SK-N-SH treated with all-trans-retinoic acid at 6 μM for 48 hours (cell line): ENCODE measurements around the gene SHISAL2B.

Source experiments
- ATAC-seq: fragments of 200-7000 bp; cut with Tn5 transposase; 3 replicates; pipeline ENCODE4 v1.9.1; 2020; ENCODE audit warnings: mild to moderate bottlenecking, moderate library complexity
- ARNTL ChIP-seq: fragments of 450-650 bp; formaldehyde crosslinking; IDR thresholded peaks from 2 replicates; pipeline ENCODE4 v1.5.0; 2020; ENCODE audit warnings: low read depth, mild to moderate bottlenecking, moderate library complexity, borderline replicate concordance
- CREB5 ChIP-seq: fragments of 250-450 bp; sonication (Bioruptor Pico); IDR thresholded peaks from 2 replicates; pipeline ENCODE4 v1.5.1; 2020; ENCODE audit warnings: low read depth, mild to moderate bottlenecking, moderate library complexity
- CSDC2 ChIP-seq: fragments of 250-450 bp; sonication (Bioruptor Pico); IDR thresholded peaks from 2 replicates; pipeline ENCODE4 v1.5.0; 2020; ENCODE audit warnings: mild to moderate bottlenecking, moderate library complexity
- ESRRG ChIP-seq: fragments of 250-450 bp; sonication (Bioruptor Pico); IDR thresholded peaks from 2 replicates; pipeline ENCODE4 v1.6.1; 2021; ENCODE audit warnings: mild to moderate bottlenecking
- GLIS3 ChIP-seq: fragments of 250-450 bp; sonication (Bioruptor Pico); IDR thresholded peaks from 2 replicates; pipeline ENCODE4 v1.5.0; 2020; ENCODE audit warnings: mild to moderate bottlenecking, moderate library complexity
- PATZ1 ChIP-seq: fragments of 250-450 bp; sonication (Bioruptor Pico); IDR thresholded peaks from 2 replicates; pipeline ENCODE4 v1.8.0; 2020; ENCODE audit warnings: mild to moderate bottlenecking, moderate library complexity, borderline replicate concordance
- PPARA ChIP-seq: fragments of 250-450 bp; sonication (Bioruptor Pico); IDR thresholded peaks from 2 replicates; pipeline ENCODE4 v1.5.0; 2020; ENCODE audit warnings: mild to moderate bottlenecking, borderline replicate concordance
- RARB ChIP-seq: fragments of 250-450 bp; sonication (Bioruptor Pico); IDR thresholded peaks from 2 replicates; pipeline ENCODE4 v1.8.0; 2021; ENCODE audit warnings: mild to moderate bottlenecking, moderate library complexity
- SNAI2 ChIP-seq: fragments of 250-450 bp; sonication (Bioruptor Pico); IDR thresholded peaks from 2 replicates; pipeline ENCODE4 v1.5.0; 2020; ENCODE audit warnings: mild to moderate bottlenecking, moderate library complexity
- TOX ChIP-seq: fragments of 250-450 bp; sonication (Bioruptor Pico); IDR thresholded peaks from 2 replicates; pipeline ENCODE4 v1.8.0; 2021; ENCODE audit warnings: mild to moderate bottlenecking, moderate library complexity, borderline replicate concordance
- TSHZ2 ChIP-seq: fragments of 250-450 bp; sonication (Bioruptor Pico); IDR thresholded peaks from 2 replicates; pipeline ENCODE4 v1.5.0; 2020; ENCODE audit warnings: mild to moderate bottlenecking, moderate library complexity
- ZC3H10 ChIP-seq: fragments of 250-450 bp; sonication (Bioruptor Pico); IDR thresholded peaks from 2 replicates; pipeline ENCODE4 v1.5.1; 2021; ENCODE audit warnings: mild to moderate bottlenecking, moderate library complexity
- ZFP3 ChIP-seq: fragments of 250-450 bp; sonication (Bioruptor Pico); IDR thresholded peaks from 2 replicates; pipeline ENCODE4 v1.5.0; 2020; ENCODE audit warnings: mild to moderate bottlenecking, moderate library complexity
- ZFP30 ChIP-seq: fragments of 450-650 bp; formaldehyde crosslinking; IDR thresholded peaks from 2 replicates; pipeline ENCODE4 v1.5.0; 2022; ENCODE audit warnings: mild to moderate bottlenecking, moderate library complexity
- ZNF565 ChIP-seq: fragments of 450-650 bp; formaldehyde crosslinking; conservative IDR thresholded peaks from 2 replicates; pipeline ENCODE4 v1.5.0; 2020; ENCODE audit warnings: low read depth, mild to moderate bottlenecking, moderate library complexity
- ZNF70 ChIP-seq: fragments of 450-650 bp; formaldehyde crosslinking; IDR thresholded peaks from 2 replicates; pipeline ENCODE4 v1.5.0; 2020; ENCODE audit warnings: mild to moderate bottlenecking, moderate library complexity
- ZNF8 ChIP-seq: fragments of 450-650 bp; formaldehyde crosslinking; IDR thresholded peaks from 2 replicates; pipeline ENCODE4 v1.5.0; 2020; ENCODE audit warnings: mild to moderate bottlenecking, moderate library complexity

Gene SHISAL2B

DNA sequence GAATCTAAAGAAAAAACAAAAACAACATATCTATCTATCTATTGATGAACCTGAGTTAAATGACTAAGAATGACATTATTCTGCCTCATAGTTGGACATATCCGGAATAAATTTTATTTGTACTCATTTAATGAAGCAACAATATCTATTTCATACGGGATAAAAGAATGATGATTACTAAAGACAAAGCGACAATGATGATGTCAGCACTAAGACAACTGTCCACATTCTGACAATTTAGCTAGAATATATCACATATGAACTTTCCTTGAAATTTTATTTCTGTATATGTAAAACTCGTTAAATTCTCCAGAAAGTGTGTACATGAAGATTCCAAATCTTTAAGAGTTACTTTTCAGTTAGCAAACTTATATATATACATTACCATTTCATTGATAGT lies 23.2 kb upstream of the SHISAL2B start:
- ATAC-seq = no peak

DNA sequence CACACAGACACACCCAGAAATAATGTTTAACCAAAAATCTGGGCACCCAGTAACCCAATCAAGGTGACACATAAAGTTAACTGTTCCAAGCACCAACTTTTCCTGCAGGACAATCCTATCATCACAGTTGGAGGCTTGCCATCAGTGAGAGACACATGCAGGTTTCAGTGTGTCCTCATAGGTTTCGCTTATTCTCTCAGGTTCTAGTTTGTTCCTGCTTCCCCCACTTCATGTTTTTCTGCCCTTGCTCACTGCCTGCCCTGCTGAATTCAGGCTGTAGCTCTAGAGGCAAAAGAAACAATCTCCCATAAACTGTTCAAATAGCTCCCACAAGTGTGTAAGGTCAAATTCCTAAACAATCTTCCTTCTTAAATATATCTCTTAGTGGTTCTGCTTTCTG lies 20.0 kb upstream of the SHISAL2B start:
- ATAC-seq = no peak
- no peak for TF ChIP-seq CREB5 (CRISPR knock-in tag)
- no peak for TF ChIP-seq CSDC2 (CRISPR knock-in tag)
- TF ChIP-seq ZNF70 (CRISPR knock-in tag) = no peak
- no peak for TF ChIP-seq SNAI2 (CRISPR knock-in tag)
- TF ChIP-seq ZFP3 (CRISPR knock-in tag) = no peak
- no peak for TF ChIP-seq RARB (CRISPR knock-in tag)
- TF ChIP-seq PATZ1 (CRISPR knock-in tag) = no peak
- TF ChIP-seq ZNF565 = no peak
- TF ChIP-seq ZC3H10 = no peak
- TF ChIP-seq TSHZ2 (CRISPR knock-in tag) = no peak
- TF ChIP-seq ZNF8 (CRISPR knock-in tag) = no peak

More for the DNA sequence above, 23.2 kb upstream of the SHISAL2B start:
- TF ChIP-seq TSHZ2 (CRISPR knock-in tag) (no peak), ZFP30 (CRISPR knock-in tag) (no peak), ESRRG (CRISPR knock-in tag) (no peak), ZNF8 (CRISPR knock-in tag) (no peak), ZFP3 (CRISPR knock-in tag) (no peak), CREB5 (CRISPR knock-in tag) (no peak), ZNF70 (CRISPR knock-in tag) (no peak), ARNTL (CRISPR knock-in tag) (no peak), TOX (CRISPR knock-in tag) (no peak)
- TF ChIP-seq, all 23 proteins: peak for 0

- no peak for ATAC-seq
- TF ChIP-seq PPARA (CRISPR knock-in tag) (no peak), PATZ1 (CRISPR knock-in tag) (no peak), CSDC2 (CRISPR knock-in tag) (no peak), CREB5 (CRISPR knock-in tag) (no peak), SNAI2 (CRISPR knock-in tag) (no peak), GLIS3 (CRISPR knock-in tag) (no peak)
Measured at GRCh38 chr5:64671678-64672077, 18.6 kb upstream of the SHISAL2B start.
